CD4-positive, alpha-beta T cell (primary cell): ENCODE results near the gene CSNK1E. TPM values are rescaled to one million over a fixed set of nuclear protein-coding genes. Genes with fewer than 3 reads are reported as not detected.
A peak's percentile ranks its signal among the peaks of the same experiment; 100 is the strongest.

Experiments used
- ATAC-seq: fragments of 200-7000 bp; cut with Tn5 transposase; one replicate; pipeline ENCODE4 v1.10.0; 2022; ENCODE audit warnings: mild to moderate bottlenecking; ENCODE audit not compliant: poor library complexity
- CTCF ChIA-PET: fragments of 350-600 bp; sonication (Branson Sonifier 250); formaldehyde crosslinking; loops from one replicate; lab custom pipeline; 2021; ENCODE audit warnings: antibody characterized with exemption, inconsistent platforms; lab: Charles Lee
- POLR2A ChIA-PET: fragments of 350-600 bp; sonication (Branson Sonifier 250); formaldehyde crosslinking; loops from one replicate; lab custom pipeline; 2021; ENCODE audit warnings: antibody characterized with exemption, inconsistent platforms; lab: Charles Lee
- DNase-seq, 14 experiments: peaks; one replicate each; pipeline ENCODE4 v3.0.0-alpha.2; 2013 to 2020; ENCODE audit warnings: mixed read lengths in 2 of 14
- H3K27ac ChIP-seq, 2 donors: one replicate each; pipeline versions ENCODE4 v1.5.1 to v1.7.0; 2013; ENCODE audit warnings: low read length in 2 of 2, low read depth in 1 of 2, mild to moderate bottlenecking in 1 of 2
- H3K27me3 ChIP-seq, 2 experiments: 1 replicate in 1 of 2; 2 replicates in 1 of 2; pipeline versions ENCODE4 v1.6.1 to v1.7.0; 2013; ENCODE audit warnings: low read length in 2 of 2, control low read depth in 1 of 2, mild to moderate bottlenecking in 1 of 2, moderate library complexity in 1 of 2; ENCODE audit not compliant: insufficient read depth in 2 of 2, control insufficient read depth in 1 of 2
- H3K36me3 ChIP-seq: one replicate; pipeline ENCODE4 v1.6.1; 2013; ENCODE audit warnings: low read length, control low read depth; ENCODE audit not compliant: insufficient read depth
- H3K4me1 ChIP-seq: one replicate; pipeline ENCODE4 v1.6.1; 2013; ENCODE audit warnings: low read length, control low read depth; ENCODE audit not compliant: insufficient read depth
- H3K4me3 ChIP-seq: one replicate; pipeline ENCODE4 v1.5.1; 2013; ENCODE audit warnings: mild to moderate bottlenecking, low read length, moderate library complexity
- H3K9me3 ChIP-seq, 2 experiments: 1 replicate in 1 of 2; 2 replicates in 1 of 2; pipeline versions ENCODE4 v1.6.1 to v1.7.0; 2013; ENCODE audit warnings: low read length in 2 of 2, mild to moderate bottlenecking in 2 of 2, control low read depth in 1 of 2, moderate library complexity in 1 of 2; ENCODE audit not compliant: control insufficient read depth in 1 of 2, insufficient read depth in 1 of 2
- H3K27ac Mint-ChIP-seq: one replicate; pipeline ENCODE4 v1.8.0; 2020; ENCODE audit warnings: mixed read lengths
- H3K27me3 Mint-ChIP-seq: one replicate; pipeline ENCODE4 v1.8.0; 2021; ENCODE audit warnings: mixed read lengths
- H3K36me3 Mint-ChIP-seq: one replicate; pipeline ENCODE4 v1.8.0; 2021; ENCODE audit warnings: low read depth, mixed read lengths
- H3K4me1 Mint-ChIP-seq: one replicate; pipeline ENCODE4 v1.8.0; 2021; ENCODE audit warnings: low read depth, mixed read lengths
- H3K4me3 Mint-ChIP-seq: one replicate; pipeline ENCODE4 v1.8.0; 2020; ENCODE audit warnings: mild to moderate bottlenecking, mixed read lengths
- H3K9me3 Mint-ChIP-seq: one replicate; pipeline ENCODE4 v1.8.0; 2020; ENCODE audit warnings: mixed read lengths
- CTCF ChIP-seq: fragments of 200-600 bp; IDR thresholded peaks from one replicate; pipeline ENCODE4 v1.8.0; 2022; ENCODE audit warnings: antibody characterized with exemption, mild to moderate bottlenecking
- intact Hi-C, 2 experiments: fragments of 100-400 bp; cut with DNase I in 1 of 2; cut with micrococcal nuclease in 1 of 2; formaldehyde crosslinking; loops; one replicate each; pipeline versions ENCODE4 v1.15.1 to v1.9.0; 2023 to 2025; cut with DNase I, micrococcal nuclease
- total RNA-seq, 174 experiments: library from RNA in 2 of 174; stranded (reverse) in 2 of 174; gene quantifications; one replicate each; pipeline ENCODE4 v1.2.3 and lab custom pipeline; 2021 to 2026

Gene CSNK1E
- total RNA-seq, 2 experiments from 2014 or later = 208 to 217 TPM

- no peaks in the 10 kb centered on the region for H3K9me3 Mint-ChIP-seq
- Histone ChIP-seq H3K36me3 (no peaks in the 10 kb centered on the region), H3K9me3 (no peaks in the 10 kb centered on the region), H3K4me1 (peaks cover 37% of the 10 kb centered on the region), H3K27ac (no peak overlapping the region), H3K4me3 (no peak overlapping the region), H3K27me3 (no peaks in the 10 kb centered on the region)
- ChIA-PET POLR2A (interaction anchor here (0.6 kb wide), 1 partner anchor 1093 kb away, joined by 3 read pairs; no protein-coding TSS in a partner anchor), CTCF (no interaction called here)
- DNase-seq = no peak
- peaks cover 33% of the 10 kb centered on the region for H3K4me1 Mint-ChIP-seq
- H3K36me3 Mint-ChIP-seq = peaks cover 8% of the 10 kb centered on the region
- intact Hi-C loops = loop anchor here in 1 of 2 experiments (5.0 kb wide), 6 partner anchors 78 to 833 kb away; partner anchors contain the start of genes CBX6, CBX7, JOSD1 and MAFF
- H3K4me3 Mint-ChIP-seq = peak overlapping the region; percentile 89
- peak overlapping the region; percentile 99 for H3K27ac Mint-ChIP-seq
- no peak for ATAC-seq
- no peaks in the 10 kb centered on the region for H3K27me3 Mint-ChIP-seq
- no peak for TF ChIP-seq CTCF
Observed at GRCh38 chr22:38318792-38319773, 1.9 kb upstream of the CSNK1E start.

GRCh38 chr22:38317995-38318715 lies 922 bp upstream of the CSNK1E start:
- H3K27ac Mint-ChIP-seq = peak overlapping the region; percentile 99
- no peaks in the 10 kb centered on the region for H3K27me3 Mint-ChIP-seq
- H3K9me3 ChIP-seq = no peaks in the 10 kb centered on the region
- peaks cover 42% of the 10 kb centered on the region for H3K4me1 Mint-ChIP-seq
- CTCF ChIA-PET = no interaction called here
- peaks cover 46% of the 10 kb centered on the region for H3K4me1 ChIP-seq
- peak overlapping the region; percentile 90 for H3K4me3 Mint-ChIP-seq
- ATAC-seq = no peak
- no peaks in the 10 kb centered on the region for H3K27me3 ChIP-seq
- no peak for TF ChIP-seq CTCF
- intact Hi-C loops = loop anchor here (1.0 to 5.0 kb wide), 8 partner anchors 45 to 834 kb away; partner anchors contain the start of genes TMEM184B (in 2 of the 2), CBX6 (in 1 of the 2), CBX7 (in 1 of the 2) and JOSD1 (in 1 of the 2)
- POLR2A ChIA-PET = interaction anchor here (0.6 to 1.2 kb wide), 4 partner anchors 45 to 510 kb away, joined by 3 to 6 read pairs (median 3); partner anchors contain the start of gene TMEM184B
- H3K36me3 ChIP-seq = no peaks in the 10 kb centered on the region
- H3K27ac ChIP-seq = peak overlapping the region; percentile 78 to 79
- H3K4me3 ChIP-seq = peak overlapping the region; percentile 67
- H3K36me3 Mint-ChIP-seq = peaks cover 8% of the 10 kb centered on the region
- peak in 2 of 14 experiments; percentile 53 to 63 for DNase-seq
- H3K9me3 Mint-ChIP-seq = no peaks in the 10 kb centered on the region
